Cortex of kidney (tissue), 1 donor: ENCODE data around the gene CD80.

Experiments
- DNase-seq: peaks from one replicate; lab custom pipeline; 2025; lab: John Stamatoyannopoulos, UW

The CD80 gene

DNA sequence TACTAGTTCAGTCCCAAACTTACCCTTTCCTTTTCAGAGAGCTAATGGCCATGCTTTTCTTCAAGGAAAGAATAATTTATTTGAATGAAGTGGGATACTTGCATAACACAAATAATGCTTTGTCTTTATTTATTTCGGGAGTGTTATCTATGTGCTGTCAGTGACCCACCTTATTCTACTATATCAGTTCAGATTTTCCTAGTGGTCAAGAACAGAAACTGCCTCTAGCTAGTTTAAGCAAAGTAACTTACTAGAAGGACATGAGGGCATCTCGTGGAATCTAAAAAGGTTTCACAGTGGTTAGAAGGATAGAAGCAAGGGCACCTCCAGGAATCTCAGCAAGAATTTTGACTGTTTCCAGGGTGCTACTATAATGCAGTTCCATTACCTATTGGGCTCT lies 64.8 kb downstream of the CD80 start:
- DNase-seq: no peak

DNA sequence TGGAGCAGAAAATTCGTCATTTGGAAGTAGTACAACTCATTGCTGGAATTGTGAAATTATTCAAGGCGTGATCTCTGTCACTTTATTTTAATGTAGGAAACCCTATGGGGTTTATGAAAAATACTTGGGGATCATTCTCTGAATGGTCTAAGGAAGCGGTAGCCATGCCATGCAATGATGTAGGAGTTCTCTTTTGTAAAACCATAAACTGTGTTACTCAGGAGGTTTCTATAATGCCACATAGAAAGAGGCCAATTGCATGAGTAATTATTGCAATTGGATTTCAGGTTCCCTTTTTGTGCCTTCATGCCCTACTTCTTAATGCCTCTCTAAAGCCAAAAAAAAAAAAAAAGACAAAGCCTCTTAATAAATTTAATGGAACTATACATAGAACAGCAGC lies 66.6 kb downstream of the CD80 start:
- no peak for DNase-seq

DNA sequence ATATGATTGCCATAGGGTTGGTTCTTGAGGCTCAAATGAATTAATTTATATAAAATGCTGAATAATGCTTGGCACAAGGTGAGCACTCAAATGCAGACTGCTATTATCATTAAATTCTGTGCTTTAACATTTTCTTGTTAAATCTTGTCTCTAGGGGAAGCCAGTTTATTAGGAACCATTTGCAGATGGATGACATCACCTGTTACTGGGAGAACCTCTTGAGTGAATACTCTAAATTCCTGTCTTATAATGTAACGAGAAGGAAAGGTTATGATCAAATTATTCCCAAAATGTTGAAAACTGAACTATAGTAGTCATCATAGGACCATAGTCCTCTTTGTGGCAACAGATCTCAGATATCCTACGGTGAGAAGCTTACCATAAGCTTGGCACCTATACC lies 67.3 kb downstream of the CD80 start:
- no peak for DNase-seq

DNA sequence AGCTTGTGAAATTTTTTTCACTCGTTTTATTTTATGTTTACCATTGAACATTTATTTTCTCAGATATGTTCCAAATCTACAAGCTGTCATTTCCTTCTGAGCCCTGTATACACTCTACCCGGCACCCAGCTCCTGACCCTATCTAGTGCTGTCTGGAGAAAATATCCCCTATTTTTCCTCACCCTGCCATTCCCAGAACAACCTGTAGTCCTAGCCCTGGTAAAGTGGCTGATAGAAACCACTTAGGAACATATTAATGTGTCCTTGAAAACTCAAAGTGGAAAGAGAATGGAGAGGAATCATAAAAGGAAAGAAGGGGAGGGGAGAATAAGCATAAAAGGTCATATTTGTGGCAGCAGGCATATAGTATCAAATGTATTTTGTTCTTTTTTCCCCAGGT lies 69.3 kb downstream of the CD80 start:
- no peak for DNase-seq

DNA sequence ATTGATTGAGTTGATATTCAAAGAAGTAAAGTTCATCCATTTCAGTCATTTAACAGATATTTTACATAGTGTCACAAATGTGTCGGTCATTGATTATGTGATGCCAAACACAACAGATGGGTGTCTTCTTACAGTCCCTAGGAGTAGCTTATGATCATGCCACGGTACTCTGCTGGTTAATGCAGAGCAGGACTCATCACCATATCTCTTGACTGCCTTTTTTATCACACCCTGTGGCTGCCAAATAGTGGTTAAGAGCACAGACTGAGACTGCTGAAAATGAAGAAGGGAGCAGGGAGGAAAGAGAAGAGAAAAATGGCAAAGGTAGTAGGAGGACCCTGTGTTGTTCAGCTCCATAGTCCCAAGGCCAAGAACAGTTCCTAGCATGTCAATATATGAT lies 73.9 kb downstream of the CD80 start:
- DNase-seq: no peak

DNA sequence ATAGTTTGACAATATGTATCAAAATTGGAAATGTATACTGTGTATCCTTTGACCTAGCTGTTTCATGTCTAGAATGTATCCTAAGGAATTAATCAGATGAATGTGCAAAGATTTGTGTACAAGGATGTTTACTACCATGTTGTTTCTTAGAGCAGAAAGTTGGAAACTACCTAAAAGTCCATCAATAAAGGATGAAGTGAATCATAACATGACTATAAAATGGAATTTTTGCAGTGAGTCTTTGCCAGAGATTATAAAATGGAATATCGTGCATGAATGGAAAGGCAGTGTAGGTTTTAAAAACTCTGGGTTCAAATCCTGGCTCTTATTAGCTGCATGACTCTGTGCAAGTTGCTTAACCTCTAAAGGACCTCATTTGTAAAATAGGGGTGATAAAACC lies 76.3 kb downstream of the CD80 start:
- no peak for DNase-seq

DNA sequence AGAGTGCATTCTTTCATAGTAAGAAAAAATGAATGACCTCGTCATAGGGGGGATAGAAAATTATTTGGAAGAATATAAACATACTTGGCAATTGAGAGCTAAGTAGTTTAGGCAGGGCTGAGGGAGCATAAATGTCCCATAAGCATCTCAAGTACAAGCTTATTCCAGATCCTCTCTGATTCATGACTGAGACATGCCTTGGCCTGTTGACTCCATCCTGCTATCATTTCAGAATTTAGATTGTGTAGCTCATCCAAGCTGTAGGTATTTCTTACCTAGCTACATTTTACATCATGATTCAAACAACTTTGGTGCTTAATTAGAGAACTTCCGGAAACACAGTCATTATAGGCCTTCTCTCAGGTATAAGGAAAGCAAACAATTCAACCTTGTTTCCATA lies 78.3 kb downstream of the CD80 start:
- DNase-seq: no peak
